ENCODE results near the gene SLC19A1.
A peak's percentile ranks its signal among the peaks of the same experiment; 100 is the strongest.
"Not testable (repeated sequence)": the region's sequence is repeated elsewhere in the genome, so short reads cannot be mapped to it uniquely, and the experiment has no call there.

Gene SLC19A1

DNA sequence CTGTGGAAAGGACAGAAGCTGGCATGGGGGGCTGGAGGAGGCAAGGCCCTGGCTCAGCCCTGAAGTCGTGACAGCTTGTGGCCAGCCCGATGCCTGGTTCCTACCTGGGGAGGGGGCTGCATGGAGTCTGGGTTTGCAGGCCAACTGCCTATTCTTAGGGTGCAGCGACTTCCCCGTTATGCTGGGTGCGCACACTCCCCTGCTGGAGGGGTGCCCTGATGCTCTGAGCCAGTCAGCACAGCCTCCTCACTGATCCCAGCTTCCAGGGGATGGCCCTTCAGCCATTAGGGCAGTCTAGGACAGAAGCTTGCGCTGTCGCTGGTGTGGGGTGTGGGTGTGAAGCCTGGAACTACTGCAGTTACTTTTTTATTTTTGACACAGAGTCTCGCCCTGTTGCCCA is 30.0 kb upstream of the SLC19A1 start:
- Mint-ChIP-seq H3K36me3 (ENCODE audit: low read depth) (no peaks in the 10 kb centered on the region), H3K4me3 (no peak overlapping the region), H3K27me3 (ENCODE audit: low read depth, poor library complexity) (peaks cover 22% of the 10 kb centered on the region), H3K27ac (peak overlapping the region; percentile 79), H3K9me3 (no peaks in the 10 kb centered on the region), H3K4me1 (peaks cover 42% of the 10 kb centered on the region)
- TF ChIP-seq, protein P1, sequence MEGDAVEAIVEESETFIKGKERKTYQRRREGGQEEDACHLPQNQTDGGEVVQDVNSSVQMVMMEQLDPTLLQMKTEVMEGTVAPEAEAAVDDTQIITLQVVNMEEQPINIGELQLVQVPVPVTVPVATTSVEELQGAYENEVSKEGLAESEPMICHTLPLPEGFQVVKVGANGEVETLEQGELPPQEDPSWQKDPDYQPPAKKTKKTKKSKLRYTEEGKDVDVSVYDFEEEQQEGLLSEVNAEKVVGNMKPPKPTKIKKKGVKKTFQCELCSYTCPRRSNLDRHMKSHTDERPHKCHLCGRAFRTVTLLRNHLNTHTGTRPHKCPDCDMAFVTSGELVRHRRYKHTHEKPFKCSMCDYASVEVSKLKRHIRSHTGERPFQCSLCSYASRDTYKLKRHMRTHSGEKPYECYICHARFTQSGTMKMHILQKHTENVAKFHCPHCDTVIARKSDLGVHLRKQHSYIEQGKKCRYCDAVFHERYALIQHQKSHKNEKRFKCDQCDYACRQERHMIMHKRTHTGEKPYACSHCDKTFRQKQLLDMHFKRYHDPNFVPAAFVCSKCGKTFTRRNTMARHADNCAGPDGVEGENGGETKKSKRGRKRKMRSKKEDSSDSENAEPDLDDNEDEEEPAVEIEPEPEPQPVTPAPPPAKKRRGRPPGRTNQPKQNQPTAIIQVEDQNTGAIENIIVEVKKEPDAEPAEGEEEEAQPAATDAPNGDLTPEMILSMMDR (IDR thresholded peaks at IDR 0.05), result no peak
- no peak for DNase-seq

DNA sequence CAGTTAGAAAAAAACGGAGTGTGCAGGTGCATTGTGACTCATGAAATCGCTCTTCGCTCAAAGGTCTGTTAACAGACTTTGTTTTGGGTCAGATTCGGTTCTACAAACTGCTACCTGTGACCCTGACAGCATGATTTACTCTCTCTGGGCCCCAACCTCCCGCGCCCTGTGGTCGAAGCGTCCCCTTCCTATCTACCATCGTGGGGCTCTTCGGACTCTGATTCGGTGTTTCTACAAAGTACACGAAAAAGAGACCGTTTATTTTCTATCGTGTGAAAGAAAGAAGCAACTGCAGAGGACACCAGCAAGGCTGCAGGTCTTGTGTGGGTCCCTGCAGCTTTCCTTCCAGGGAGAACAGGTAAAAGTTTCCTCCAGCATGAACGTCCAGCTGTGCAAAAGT is 29.4 kb upstream of the SLC19A1 start:
- peaks cover 42% of the 10 kb centered on the region for H3K4me1 Mint-ChIP-seq
- H3K36me3 Mint-ChIP-seq (ENCODE audit: low read depth), result no peaks in the 10 kb centered on the region
- no peak overlapping the region for H3K4me3 Mint-ChIP-seq
- no peak for DNase-seq
- peaks cover 26% of the 10 kb centered on the region for H3K27me3 Mint-ChIP-seq (ENCODE audit: low read depth, poor library complexity)
- H3K9me3 Mint-ChIP-seq, result no peaks in the 10 kb centered on the region
- TF ChIP-seq, protein P1 (IDR thresholded peaks at IDR 0.05), result no peak
- peak overlapping the region; percentile 79 for H3K27ac Mint-ChIP-seq

DNA sequence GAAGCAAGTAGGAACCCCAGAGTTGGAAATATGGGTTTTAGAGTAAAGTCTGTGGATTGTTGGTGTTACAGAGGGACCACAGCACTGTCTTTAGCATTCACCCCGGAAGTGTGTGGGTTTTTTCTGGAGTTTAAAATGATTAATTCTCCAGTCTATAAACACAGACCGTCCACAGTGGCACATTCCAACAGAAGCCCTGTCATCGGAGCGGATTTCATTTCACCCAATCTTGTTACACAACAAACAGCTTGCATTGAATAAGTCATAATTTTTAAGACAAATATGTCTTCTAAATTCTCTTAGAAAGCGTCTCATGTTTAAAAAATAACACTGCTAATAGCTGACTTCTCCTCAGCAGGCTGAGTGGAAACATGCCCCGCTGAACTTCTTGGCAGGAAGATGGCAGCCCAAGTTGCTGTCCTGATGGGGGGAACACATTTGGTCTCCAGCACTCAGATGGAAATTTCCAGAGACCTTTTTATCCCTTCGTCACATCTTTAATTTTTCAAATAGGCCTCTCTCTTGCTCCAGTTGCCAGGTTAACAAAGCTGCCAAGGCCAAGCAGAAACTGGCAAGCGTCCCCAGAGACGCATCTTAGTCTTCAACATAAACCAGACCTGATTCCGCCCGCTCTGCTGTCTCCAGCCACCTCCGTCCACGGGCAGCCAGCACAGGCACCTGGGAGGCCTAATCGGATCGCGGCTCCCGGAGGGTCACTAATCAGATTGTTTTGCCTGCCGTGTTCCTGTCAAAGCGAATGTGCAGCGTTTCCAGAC is 28.8 kb upstream of the SLC19A1 start:
- no peaks in the 10 kb centered on the region for H3K9me3 Mint-ChIP-seq
- peak overlapping the region; percentile 79 for H3K27ac Mint-ChIP-seq
- H3K36me3 Mint-ChIP-seq (ENCODE audit: low read depth), result no peaks in the 10 kb centered on the region
- H3K4me3 Mint-ChIP-seq, result no peak overlapping the region
- TF ChIP-seq, protein P1 (IDR thresholded peaks at IDR 0.05), result no peak
- no peak for DNase-seq
- H3K4me1 Mint-ChIP-seq, result peaks cover 36% of the 10 kb centered on the region
- H3K27me3 Mint-ChIP-seq (ENCODE audit: low read depth, poor library complexity), result peaks cover 30% of the 10 kb centered on the region

DNA sequence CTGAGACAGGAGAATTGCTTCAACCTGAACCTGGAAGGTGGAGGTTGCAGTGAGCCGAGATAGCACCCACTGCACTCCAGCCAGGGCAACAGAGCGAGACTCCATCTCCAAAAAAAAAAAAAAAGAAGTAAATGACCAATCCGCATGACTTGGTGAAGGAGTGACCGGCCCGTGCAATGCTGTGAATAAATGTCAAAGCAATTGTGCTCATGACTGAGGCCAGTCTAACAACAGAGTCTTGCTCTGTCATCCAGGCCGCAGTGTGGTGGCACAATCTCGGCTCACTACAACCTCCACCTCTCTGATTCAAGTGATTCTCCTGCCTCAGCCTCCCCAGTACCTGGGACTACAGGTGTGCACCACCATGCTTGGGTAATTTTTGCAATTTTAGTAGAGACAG is 27.8 kb upstream of the SLC19A1 start:
- Mint-ChIP-seq H3K4me1 (peaks cover 35% of the 10 kb centered on the region), H3K27me3 (ENCODE audit: low read depth, poor library complexity) (peaks cover 36% of the 10 kb centered on the region), H3K4me3 (no peak overlapping the region), H3K9me3 (peaks cover under 1% of the 10 kb centered on the region), H3K27ac (no peak overlapping the region), H3K36me3 (ENCODE audit: low read depth) (no peaks in the 10 kb centered on the region)
- DNase-seq, result no peak
- TF ChIP-seq, protein P1 (IDR thresholded peaks at IDR 0.05), result no peak

DNA sequence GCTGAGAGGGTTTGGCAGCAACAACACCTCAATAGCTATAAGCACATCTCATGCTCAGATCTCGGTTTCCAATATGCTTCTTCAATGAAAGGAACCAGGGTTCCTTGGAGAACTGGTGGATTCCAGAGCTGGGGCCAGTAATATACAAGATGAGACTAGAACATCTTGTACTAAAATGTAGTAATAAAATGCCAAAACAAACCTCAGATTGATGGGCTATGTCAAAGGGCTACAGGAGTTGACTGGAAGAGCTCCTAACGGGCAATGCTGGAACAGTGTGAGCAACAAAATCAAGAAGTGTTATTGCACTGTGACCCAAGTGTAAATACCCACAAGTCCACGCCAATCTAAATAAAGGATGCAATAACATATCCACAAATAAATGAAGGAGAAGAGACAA is 26.1 kb upstream of the SLC19A1 start:
- Mint-ChIP-seq H3K36me3 (ENCODE audit: low read depth) (peaks cover 5% of the 10 kb centered on the region), H3K4me3 (no peak overlapping the region), H3K27me3 (ENCODE audit: low read depth, poor library complexity) (peaks cover 44% of the 10 kb centered on the region), H3K9me3 (peaks cover 17% of the 10 kb centered on the region), H3K4me1 (peaks cover 22% of the 10 kb centered on the region), H3K27ac (no peak overlapping the region)
- no peak for DNase-seq
- TF ChIP-seq, protein P1 (IDR thresholded peaks at IDR 0.05), result no peak

DNA sequence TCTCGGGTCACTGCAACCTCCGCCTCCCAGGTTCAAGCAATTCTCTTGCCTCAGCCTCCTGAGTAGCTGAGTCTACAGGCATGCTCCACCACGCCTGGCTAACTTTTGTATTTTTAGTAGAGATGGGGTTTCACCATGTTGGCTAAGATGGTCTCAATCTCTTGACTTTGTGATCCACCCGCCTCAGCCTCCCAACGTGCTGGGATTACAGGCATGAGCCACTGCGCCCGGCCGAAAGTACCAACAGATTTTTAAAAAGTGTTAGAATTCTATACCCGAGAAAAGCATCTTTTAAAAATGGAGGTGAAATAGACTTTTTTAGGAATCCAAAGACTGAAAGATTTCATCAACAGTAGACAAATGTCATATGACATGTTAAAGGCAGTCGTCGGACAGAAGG is 21.9 kb upstream of the SLC19A1 start:
- not testable (repeated sequence) for H3K27ac Mint-ChIP-seq
- H3K27me3 Mint-ChIP-seq (ENCODE audit: low read depth, poor library complexity), result peaks cover 46% of the 10 kb centered on the region

More for the DNA sequence above, 21.9 kb upstream of the SLC19A1 start:
- H3K36me3 Mint-ChIP-seq (ENCODE audit: low read depth), result peaks cover 12% of the 10 kb centered on the region
- H3K4me3 Mint-ChIP-seq, DNase-seq: not testable (repeated sequence)
- H3K4me1 Mint-ChIP-seq, result peaks cover 19% of the 10 kb centered on the region
- peaks cover 26% of the 10 kb centered on the region for H3K9me3 Mint-ChIP-seq

All from nephron progenitor cell (in vitro differentiated cells).